CD8-positive, alpha-beta memory T cell (primary cell): Measurements from ENCODE around the gene FBLN5. TPM values are rescaled to one million over a fixed set of nuclear protein-coding genes. Genes with fewer than 3 reads are reported as not detected.

Experiments used
- CTCF ChIA-PET: fragments of 350-600 bp; sonication (Branson Sonifier 250); formaldehyde crosslinking; loops from one replicate; lab custom pipeline; 2021; ENCODE audit warnings: antibody characterized with exemption; lab: Charles Lee
- POLR2A ChIA-PET: fragments of 350-600 bp; sonication (Branson Sonifier 250); formaldehyde crosslinking; loops from one replicate; lab custom pipeline; 2021; ENCODE audit warnings: antibody characterized with exemption; lab: Charles Lee
- DNase-seq, 5 donors: peaks; one replicate each; pipeline versions ENCODE4 v3.0.0 to v3.0.0-alpha.2; 2020 to 2022; ENCODE audit warnings: mixed read lengths in 1 of 5
- H3K27ac ChIP-seq: one replicate; pipeline ENCODE4 v1.7.0; 2013; ENCODE audit warnings: low read depth, mild to moderate bottlenecking, low read length, moderate library complexity
- H3K27me3 ChIP-seq: 2 replicates; pipeline ENCODE4 v1.7.0; 2013; ENCODE audit warnings: low read length, mild to moderate bottlenecking; ENCODE audit not compliant: insufficient read depth, poor library complexity, severe bottlenecking
- H3K36me3 ChIP-seq: 2 replicates; pipeline ENCODE4 v1.7.0; 2013; ENCODE audit warnings: mild to moderate bottlenecking, low read length, moderate library complexity; ENCODE audit not compliant: insufficient read depth
- H3K4me1 ChIP-seq: 2 replicates; pipeline ENCODE4 v1.7.0; 2013; ENCODE audit warnings: mild to moderate bottlenecking, low read length, moderate library complexity; ENCODE audit not compliant: insufficient read depth
- H3K4me3 ChIP-seq: 2 replicates; pipeline ENCODE4 v1.7.0; 2013; ENCODE audit warnings: mild to moderate bottlenecking, low read length
- H3K9me3 ChIP-seq: 2 replicates; pipeline ENCODE4 v1.7.0; 2013; ENCODE audit warnings: mild to moderate bottlenecking, low read length
- H3K27ac Mint-ChIP-seq, 8 donors: one replicate each; pipeline ENCODE4 v1.8.0; 2020 to 2021; ENCODE audit warnings: mixed read lengths in 8 of 8, mild to moderate bottlenecking in 6 of 8, inconsistent platforms in 3 of 8, moderate library complexity in 3 of 8
- H3K27me3 Mint-ChIP-seq, 2 donors: one replicate each; pipeline ENCODE4 v1.8.0; 2020 to 2021; ENCODE audit warnings: mixed read lengths in 2 of 2, mild to moderate bottlenecking in 1 of 2, moderate library complexity in 1 of 2
- H3K36me3 Mint-ChIP-seq, 3 donors: one replicate each; pipeline ENCODE4 v1.8.0; 2020 to 2021; ENCODE audit warnings: mixed read lengths in 3 of 3, inconsistent platforms in 1 of 3, mild to moderate bottlenecking in 1 of 3
- H3K4me1 Mint-ChIP-seq, 3 donors: one replicate each; pipeline ENCODE4 v1.8.0; 2020 to 2021; ENCODE audit warnings: mixed read lengths in 3 of 3, inconsistent platforms in 1 of 3, mild to moderate bottlenecking in 1 of 3
- H3K4me3 Mint-ChIP-seq, 7 donors: one replicate each; pipeline ENCODE4 v1.8.0; 2020 to 2021; ENCODE audit warnings: mixed read lengths in 7 of 7, mild to moderate bottlenecking in 6 of 7, moderate library complexity in 4 of 7, inconsistent platforms in 2 of 7
- H3K9me3 Mint-ChIP-seq, 5 donors: one replicate each; pipeline ENCODE4 v1.8.0; 2020 to 2022; ENCODE audit warnings: mixed read lengths in 5 of 5, mild to moderate bottlenecking in 3 of 5, moderate library complexity in 2 of 5, inconsistent platforms in 1 of 5
- polyA plus RNA-seq: library from polyadenylated mRNA; unstranded; fragments of 300-500 nt; fragmentation: Illumina TruSeq; gene quantifications from one replicate; pipeline ENCODE4 v1.2.3, GENCODE V29; 2021
- total RNA-seq, 2 experiments: library from RNA; stranded (reverse); gene quantifications; one replicate each; pipeline ENCODE4 v1.2.3, GENCODE V29; 2021

FBLN5 gene
- total and polyA plus RNA-seq, 3 experiments from 2014 or later = 0.82 to 12.1 (median 0.96) TPM

DNA sequence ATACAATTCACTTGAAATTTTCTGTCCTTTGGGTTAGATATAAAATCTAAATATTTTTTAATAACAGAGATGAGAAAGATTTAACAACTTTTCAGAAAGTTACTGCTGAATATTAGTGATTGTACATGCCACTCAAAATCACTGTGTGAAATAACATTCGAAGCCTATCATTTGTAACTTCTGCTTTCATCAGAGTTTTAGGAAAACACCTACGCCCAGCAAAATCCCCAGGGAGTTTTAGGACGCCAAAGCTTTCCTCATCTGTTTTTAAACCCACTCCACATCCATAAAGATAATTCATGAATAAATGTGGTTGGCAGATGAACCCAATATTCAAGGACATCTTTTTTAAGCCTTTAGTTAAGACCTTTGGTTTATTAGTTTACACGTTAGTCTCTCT is 104.1 kb downstream of the FBLN5 start:
- Mint-ChIP-seq H3K27ac (peak overlapping the region in 4 of 8 donors; percentile 36 to 96 (median 72)), H3K9me3 (no peaks in the 10 kb centered on the region), H3K4me1 (peaks cover 68 to 95% (median 82%) of the 10 kb centered on the region in 3 donors), H3K4me3 (no peak overlapping the region), H3K27me3 (no peaks in the 10 kb centered on the region), H3K36me3 (peaks cover 26 to 88% (median 33%) of the 10 kb centered on the region in 3 donors)
- Histone ChIP-seq H3K27me3 (no peaks in the 10 kb centered on the region), H3K4me3 (no peak overlapping the region), H3K4me1 (peaks cover 45% of the 10 kb centered on the region), H3K36me3 (peaks cover 26% of the 10 kb centered on the region), H3K27ac (no peak overlapping the region), H3K9me3 (no peaks in the 10 kb centered on the region)
- ChIA-PET CTCF (no interaction called here), POLR2A (interaction anchor here (0.6 kb wide), 1 partner anchor 197 kb away, joined by 5 read pairs; no protein-coding TSS in a partner anchor)
- no peak for DNase-seq

DNA sequence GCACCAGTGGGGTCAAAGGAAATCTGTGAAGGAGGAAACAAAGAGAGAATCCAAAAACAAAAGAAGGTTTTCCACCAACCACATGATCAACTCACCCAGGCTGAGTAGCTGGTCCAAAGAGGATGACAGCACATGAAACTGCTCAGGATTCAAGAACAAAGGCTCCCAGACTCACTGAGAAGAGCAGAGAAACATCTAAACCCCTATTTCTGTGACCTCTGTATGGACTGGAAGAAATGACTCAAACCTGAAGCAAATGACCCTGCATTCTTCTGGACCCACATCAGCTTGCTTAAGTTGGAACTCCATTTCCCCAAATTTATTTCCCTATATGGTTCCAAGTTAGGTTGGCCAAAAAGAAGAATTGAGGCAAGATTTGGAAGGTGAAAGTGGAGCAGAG is 106.4 kb downstream of the FBLN5 start:
- H3K27me3 ChIP-seq = no peaks in the 10 kb centered on the region
- POLR2A ChIA-PET = no interaction called here
- H3K9me3 ChIP-seq = no peaks in the 10 kb centered on the region
- no peaks in the 10 kb centered on the region for H3K27me3 Mint-ChIP-seq
- peak overlapping the region in 5 of 8 donors; percentile 47 to 96 (median 71) for H3K27ac Mint-ChIP-seq
- H3K36me3 ChIP-seq = peaks cover 22% of the 10 kb centered on the region
- no peaks in the 10 kb centered on the region for H3K9me3 Mint-ChIP-seq
- peaks cover 61% of the 10 kb centered on the region for H3K4me1 ChIP-seq
- peaks cover 22 to 83% (median 36%) of the 10 kb centered on the region in 3 donors for H3K36me3 Mint-ChIP-seq
- peaks cover 72 to 93% (median 85%) of the 10 kb centered on the region in 3 donors for H3K4me1 Mint-ChIP-seq
- no peak overlapping the region for H3K27ac ChIP-seq
- DNase-seq = no peak
- H3K4me3 ChIP-seq = no peak overlapping the region
- no peak overlapping the region for H3K4me3 Mint-ChIP-seq
- CTCF ChIA-PET = interaction anchor here (1.0 to 1.4 kb wide), 3 partner anchors 17 to 152 kb away, joined by 3 to 4 read pairs (median 4); no protein-coding TSS in a partner anchor

DNA sequence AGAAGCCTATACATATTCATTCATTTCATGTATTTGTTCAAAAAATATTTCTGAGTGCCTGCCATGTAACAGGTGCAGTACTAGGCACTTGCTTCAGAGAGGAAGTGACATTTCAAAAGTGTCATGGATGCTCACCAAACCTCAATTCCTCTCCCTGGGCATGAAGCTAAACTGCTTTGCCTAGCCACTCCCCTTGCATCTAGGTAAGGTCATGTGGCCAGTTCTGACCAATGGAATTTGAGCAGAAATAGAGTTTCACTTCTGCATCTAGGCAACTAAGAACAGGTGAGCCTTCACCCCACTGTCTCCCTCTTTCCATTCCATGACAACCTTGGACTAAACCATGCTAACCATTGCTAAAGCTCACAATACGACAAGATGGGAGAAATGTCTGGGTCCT is 107.7 kb downstream of the FBLN5 start:
- peaks cover 20 to 77% (median 32%) of the 10 kb centered on the region in 3 donors for H3K36me3 Mint-ChIP-seq

DNA sequence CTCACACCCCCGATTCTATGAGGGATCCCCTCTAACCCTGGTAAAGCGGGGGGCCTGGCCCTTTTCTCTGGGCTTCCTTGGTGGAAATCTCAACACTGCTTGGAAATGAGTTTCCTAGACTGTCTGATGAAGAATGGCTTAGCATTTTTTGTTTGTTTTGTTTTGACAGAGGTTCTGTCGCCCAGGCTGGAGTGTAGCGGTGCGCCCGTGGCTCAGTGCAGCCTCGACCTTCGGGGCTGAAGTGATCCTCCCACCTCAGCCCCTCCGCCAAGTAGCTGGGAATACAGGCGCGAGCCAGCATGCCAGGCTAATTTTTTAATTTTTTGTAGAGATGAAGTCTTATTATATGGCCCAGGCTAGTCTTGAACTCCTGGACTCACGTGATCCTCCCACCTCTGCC is 110.4 kb downstream of the FBLN5 start:
- POLR2A ChIA-PET = no interaction called here
- H3K36me3 ChIP-seq = peaks cover 16% of the 10 kb centered on the region
- Mint-ChIP-seq H3K27ac (peak overlapping the region; percentile 79 to 96 (median 88)), H3K36me3 (peaks cover 15 to 60% (median 30%) of the 10 kb centered on the region in 3 donors), H3K9me3 (no peaks in the 10 kb centered on the region), H3K4me1 (peaks cover 77 to 92% (median 91%) of the 10 kb centered on the region in 3 donors), H3K27me3 (no peaks in the 10 kb centered on the region), H3K4me3 (peak overlapping the region; percentile 85 to 95 (median 86))
- CTCF ChIA-PET = no interaction called here
- H3K27ac ChIP-seq = no peak overlapping the region
- peaks cover 64% of the 10 kb centered on the region for H3K4me1 ChIP-seq
- peak overlapping the region; percentile 46 for H3K4me3 ChIP-seq
- no peaks in the 10 kb centered on the region for H3K9me3 ChIP-seq
- no peak for DNase-seq
- no peaks in the 10 kb centered on the region for H3K27me3 ChIP-seq

More for the DNA sequence above, 107.7 kb downstream of the FBLN5 start:
- no peaks in the 10 kb centered on the region for H3K27me3 ChIP-seq
- peak overlapping the region in 4 of 8 donors; percentile 9 to 96 (median 31) for H3K27ac Mint-ChIP-seq
- peaks cover 22% of the 10 kb centered on the region for H3K36me3 ChIP-seq
- no peak for DNase-seq
- no peak overlapping the region for H3K4me3 ChIP-seq
- peaks cover 71% of the 10 kb centered on the region for H3K4me1 ChIP-seq
- H3K4me3 Mint-ChIP-seq = peak overlapping the region in 1 of 7 donors; percentile 55
- H3K4me1 Mint-ChIP-seq = peaks cover 76 to 96% (median 90%) of the 10 kb centered on the region in 3 donors
- POLR2A ChIA-PET = interaction anchor here (1.1 kb wide), 1 partner anchor 8 kb away, joined by 3 read pairs; no protein-coding TSS in a partner anchor
- H3K9me3 Mint-ChIP-seq = no peaks in the 10 kb centered on the region
- no peak overlapping the region for H3K27ac ChIP-seq
- CTCF ChIA-PET = interaction anchor here (1.2 kb wide), 1 partner anchor 19 kb away, joined by 4 read pairs; no protein-coding TSS in a partner anchor
- no peaks in the 10 kb centered on the region for H3K27me3 Mint-ChIP-seq
- H3K9me3 ChIP-seq = no peaks in the 10 kb centered on the region

DNA sequence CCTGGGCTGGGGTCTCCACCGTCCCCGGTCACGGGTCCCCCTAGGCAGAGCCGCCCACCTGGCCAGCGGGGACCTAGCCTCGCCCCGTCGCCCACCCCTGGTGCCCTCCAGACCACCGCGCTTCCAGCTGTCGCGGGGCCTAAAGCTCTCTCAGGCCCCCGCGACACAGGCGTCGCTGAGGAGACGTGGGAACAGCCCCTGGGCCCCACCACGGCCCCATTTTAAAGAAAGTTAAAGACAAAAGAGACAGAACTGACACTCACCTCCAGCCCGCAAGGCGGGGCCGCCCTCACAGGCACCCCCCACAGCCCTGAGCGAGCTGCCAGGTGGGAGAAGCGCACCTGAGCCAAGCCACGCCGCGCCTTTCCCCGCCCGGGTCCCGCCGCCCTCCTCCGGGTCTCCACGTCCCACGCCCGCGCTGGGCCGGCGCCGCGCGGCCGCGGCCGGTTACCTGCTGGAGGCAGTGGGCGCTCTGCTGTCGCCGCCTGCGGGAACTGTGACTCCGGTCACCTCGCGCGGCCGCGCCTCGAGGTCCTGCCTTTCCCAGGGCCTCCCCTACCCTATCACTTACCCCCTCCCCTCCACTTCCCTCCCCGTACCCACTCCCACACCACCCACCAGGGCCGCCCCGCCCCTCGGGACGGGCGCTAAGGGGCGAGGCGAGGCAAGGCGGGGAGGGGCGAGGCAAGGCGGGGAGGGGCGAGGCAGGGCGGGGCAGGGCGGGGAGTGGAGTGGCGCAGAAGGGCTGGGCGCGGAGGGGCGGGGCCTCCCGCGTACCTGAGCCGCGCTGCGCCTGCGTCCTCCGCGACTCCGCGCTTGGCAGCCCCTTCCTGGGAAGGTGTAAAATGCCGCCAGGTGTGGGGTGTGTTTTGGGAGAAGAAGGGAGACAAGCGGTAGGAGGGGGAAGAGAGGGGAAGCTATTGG is 111.3 kb downstream of the FBLN5 start:
- DNase-seq = peak; percentile 77 to 91 (median 84)
- Histone ChIP-seq H3K27ac (peak overlapping the region; percentile 21), H3K4me1 (peaks cover 56% of the 10 kb centered on the region), H3K27me3 (no peaks in the 10 kb centered on the region), H3K9me3 (no peaks in the 10 kb centered on the region), H3K36me3 (peaks cover 16% of the 10 kb centered on the region), H3K4me3 (peak overlapping the region; percentile 46)
- peaks cover 12 to 58% (median 27%) of the 10 kb centered on the region in 3 donors for H3K36me3 Mint-ChIP-seq
- H3K27ac Mint-ChIP-seq = peak overlapping the region; percentile 79 to 96 (median 90)
- no peaks in the 10 kb centered on the region for H3K27me3 Mint-ChIP-seq
- CTCF ChIA-PET = interaction anchor here (1.6 to 1.8 kb wide), 2 partner anchors 36 to 75 kb away, joined by 9 read pairs; no protein-coding TSS in a partner anchor
- no peaks in the 10 kb centered on the region for H3K9me3 Mint-ChIP-seq
- POLR2A ChIA-PET = interaction anchor here (0.6 to 2.8 kb wide), 5 partner anchors 16 to 38 kb away, joined by 3 to 15 read pairs (median 3); partner anchors contain the start of gene TC2N
- peak overlapping the region; percentile 85 to 95 (median 86) for H3K4me3 Mint-ChIP-seq
- H3K4me1 Mint-ChIP-seq = peaks cover 74 to 92% (median 91%) of the 10 kb centered on the region in 3 donors

DNA sequence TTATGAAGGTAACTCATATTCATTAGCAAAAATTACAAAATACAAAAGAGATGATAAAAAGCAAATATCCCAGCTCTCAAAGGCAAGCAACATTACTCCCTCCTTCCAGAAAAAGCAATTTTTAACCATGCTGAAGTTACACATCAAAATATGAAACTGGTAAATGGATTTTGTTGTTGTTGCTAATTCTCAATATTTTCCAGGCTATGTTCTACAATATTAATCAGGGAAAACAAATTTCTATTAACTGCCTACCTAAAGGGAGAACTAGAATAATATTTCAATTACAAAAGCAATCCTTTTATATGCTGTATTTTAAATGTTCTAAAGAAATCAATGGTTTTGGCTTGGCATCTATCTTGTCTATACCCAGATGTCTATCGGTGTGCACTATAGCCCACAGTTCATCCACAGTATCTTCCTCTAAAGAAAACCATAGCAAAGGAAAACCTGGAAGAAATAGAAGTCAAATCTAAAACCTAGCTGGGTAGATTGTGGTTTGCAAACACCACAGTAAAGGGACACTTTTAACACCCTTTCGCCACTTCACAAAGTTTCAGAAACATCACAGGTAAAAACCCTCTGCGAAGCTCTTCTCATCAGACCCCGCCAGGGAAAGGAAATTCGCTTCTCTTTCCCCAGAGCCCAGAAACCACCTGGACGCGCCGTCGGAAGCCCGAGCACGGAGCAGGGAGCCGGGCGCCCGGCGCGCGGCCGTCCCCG is 112.1 kb downstream of the FBLN5 start:
- Mint-ChIP-seq H3K9me3 (no peaks in the 10 kb centered on the region), H3K4me1 (peaks cover 72 to 90% (median 90%) of the 10 kb centered on the region in 3 donors), H3K27ac (peak overlapping the region; percentile 30 to 96 (median 83)), H3K4me3 (peak overlapping the region; percentile 81 to 95 (median 86)), H3K27me3 (no peaks in the 10 kb centered on the region), H3K36me3 (peaks cover 7 to 55% (median 23%) of the 10 kb centered on the region in 3 donors)
- ChIA-PET POLR2A (interaction anchor here (0.6 to 2.8 kb wide), 6 partner anchors 10 to 39 kb away, joined by 3 to 15 read pairs (median 4); partner anchors contain the start of gene TC2N), CTCF (interaction anchor here (1.6 to 1.8 kb wide), 2 partner anchors 37 to 76 kb away, joined by 9 read pairs; no protein-coding TSS in a partner anchor)
- H3K27me3 ChIP-seq = no peaks in the 10 kb centered on the region
- H3K9me3 ChIP-seq = no peaks in the 10 kb centered on the region
- DNase-seq = peak in 4 of 5 donors; percentile 12 to 58 (median 54)
- peaks cover 54% of the 10 kb centered on the region for H3K4me1 ChIP-seq
- H3K4me3 ChIP-seq = peak overlapping the region; percentile 46
- peaks cover 14% of the 10 kb centered on the region for H3K36me3 ChIP-seq
- H3K27ac ChIP-seq = peak overlapping the region; percentile 21

DNA sequence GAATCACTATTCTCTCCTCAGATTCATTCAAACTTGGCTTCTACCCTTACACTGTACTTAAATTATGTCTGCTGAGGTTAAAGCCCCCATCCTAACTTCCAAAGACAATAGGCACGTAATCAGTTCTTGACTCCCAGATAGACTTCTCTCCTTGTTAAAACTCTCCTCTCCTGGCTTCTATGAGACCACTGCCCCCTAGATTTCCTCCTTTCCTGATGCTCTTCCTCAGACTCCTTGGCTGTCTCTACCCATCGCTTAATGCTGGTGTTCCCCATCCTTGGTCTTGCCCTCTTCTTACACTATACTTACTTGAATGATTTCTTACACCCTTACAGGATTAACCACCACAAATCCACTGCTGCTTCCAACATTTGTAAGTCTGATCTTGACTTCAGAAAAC is 112.9 kb downstream of the FBLN5 start:
- no peaks in the 10 kb centered on the region for H3K27me3 ChIP-seq
- H3K4me1 ChIP-seq = peaks cover 54% of the 10 kb centered on the region
- H3K36me3 Mint-ChIP-seq = peaks cover 0 to 53% (median 24%) of the 10 kb centered on the region in 3 donors
- H3K4me3 ChIP-seq = no peak overlapping the region
- peak overlapping the region in 6 of 7 donors; percentile 9 to 91 (median 19) for H3K4me3 Mint-ChIP-seq
- no peak for DNase-seq
- H3K9me3 ChIP-seq = no peaks in the 10 kb centered on the region
- ChIA-PET CTCF (interaction anchor here (1.6 kb wide), 1 partner anchor 77 kb away, joined by 9 read pairs; no protein-coding TSS in a partner anchor), POLR2A (interaction anchor here (1.2 to 2.8 kb wide), 2 partner anchors 9 to 33 kb away, joined by 4 to 15 read pairs; partner anchors contain the start of gene TC2N)
- H3K27ac Mint-ChIP-seq = peak overlapping the region in 7 of 8 donors; percentile 2 to 96 (median 30)
- no peaks in the 10 kb centered on the region for H3K9me3 Mint-ChIP-seq
- peaks cover 8% of the 10 kb centered on the region for H3K36me3 ChIP-seq
- peaks cover 76 to 92% (median 90%) of the 10 kb centered on the region in 3 donors for H3K4me1 Mint-ChIP-seq
- no peak overlapping the region for H3K27ac ChIP-seq
- H3K27me3 Mint-ChIP-seq = no peaks in the 10 kb centered on the region
